Adrenal gland (tissue), 12 donors: ENCODE measurements around the gene SLC22A16. TPM values are rescaled to one million over a fixed set of nuclear protein-coding genes. Genes with fewer than 3 reads are reported as not detected.

ENCODE experiments used
- DNase-seq, 7 donors: peaks; one replicate each; pipeline ENCODE4 v3.0.0-alpha.2; 2019 to 2020
- H3K27ac ChIP-seq, 5 donors: fragments of 200-600 bp; sonication (generic) in 4 of 5; 1 replicate in 3 of 5; 2 replicates in 2 of 5; pipeline versions ENCODE4 v1.5.1 to v1.8.0; 2016 to 2020; ENCODE audit warnings: mild to moderate bottlenecking in 1 of 5
- H3K27me3 ChIP-seq: fragments of 200-600 bp; 2 replicates; pipeline ENCODE4 v1.8.0; 2021
- H3K36me3 ChIP-seq, 2 donors: fragments of 200-600 bp; replicated peaks in 1 of 2; 1 replicate in 1 of 2; 2 replicates in 1 of 2; pipeline versions ENCODE4 v1.5.1 to v1.8.0; 2018 to 2022
- H3K4me1 ChIP-seq, 2 donors: fragments of 200-600 bp; replicated peaks in 1 of 2; 1 replicate in 1 of 2; 2 replicates in 1 of 2; pipeline versions ENCODE4 v1.5.1 to v1.8.0; 2018 to 2021
- H3K4me3 ChIP-seq, 4 donors: fragments of 200-600 bp; sonication (generic) in 3 of 4; one replicate each; pipeline ENCODE4 v1.5.1; 2016 to 2018
- H3K9me3 ChIP-seq, 3 donors: fragments of 200-600 bp; sonication (generic) in 1 of 3; replicated peaks in 1 of 3; 1 replicate in 2 of 3; 2 replicates in 1 of 3; pipeline versions ENCODE4 v1.5.1 to v1.8.0; 2016 to 2021
- CTCF ChIP-seq, 6 experiments: fragments of 450-650 bp in 4 of 6; fragments of 200-600 bp in 2 of 6; sonication (generic) in 1 of 6; IDR thresholded peaks; 1 replicate in 5 of 6; 2 replicates in 1 of 6; pipeline versions ENCODE4 v1.5.1 to v1.8.0; 2016 to 2021; ENCODE audit warnings: antibody characterized with exemption in 6 of 6, mild to moderate bottlenecking in 2 of 6, moderate library complexity in 1 of 6
- POLR2A ChIP-seq, 2 donors: fragments of 450-650 bp; IDR thresholded peaks; one replicate each; pipeline ENCODE4 v1.6.1; 2017; ENCODE audit warnings: antibody characterized with exemption in 2 of 2, mild to moderate bottlenecking in 2 of 2, moderate library complexity in 1 of 2
- WGBS, 4 donors: extraction: QIAGEN DNeasy Blood & Tissue Kit in 2 of 4; methylation state at CpG; one replicate each; pipeline versions ENCODE4 v1.1.5 to v1.1.7; 2013 to 2017; 5-methylcytosine and 5-hydroxymethylcytosine counted together
- intact Hi-C, 2 donors: fragments of 100-400 bp; cut with DNase I; formaldehyde crosslinking; loops; one replicate each; pipeline versions ENCODE4 v1.14.1 to v1.15.0; 2022 to 2023
- polyA plus RNA-seq, 3 donors: library from polyadenylated mRNA; stranded (reverse); fragments of 200-250 nt in 2 of 3; fragments of 350-450 nt in 1 of 3; fragmentation: Illumina TruSeq in 1 of 3; extraction: RNeasy Lipid Tissue Mini Kit (QIAGEN cat#74804) in 1 of 3; gene quantifications; one replicate each; pipeline ENCODE4 v1.2.3, GENCODE V29; 2013 to 2014
- total RNA-seq, 9 donors: library from RNA; depleted of rRNA in 4 of 9; stranded (reverse); fragments of >200 nt in 4 of 9; fragments of 120-200 nt in 1 of 9; fragmentation: NEBNext Ultra II Directional in 1 of 9; extraction: Animal tissue kit (Norgen Biotek cat#: 25700) in 1 of 9; gene quantifications; one replicate each; pipeline versions ENCODE4 v1.1.0 to v1.2.4, GENCODE V29; 2013 to 2023
- donor health status: healthy with polysubstance abuse.
- donor health status: Bipolar disorder and iron deficiency.
- donor health status: DM: yes; HTN: yes; CAD: no.
- donor health status: DM: no; HTN: no; CAD: no.
- donor health status: DM: no; HTN: no; CAD: no.
- donor health status: DM: yes; HTN: yes; CAD: no.

The SLC22A16 gene
- total and polyA plus RNA-seq, 12 donors: 0.11 to 1.6 (median 0.34) TPM; not detected in 7

- Histone ChIP-seq H3K27ac (no peak overlapping the region), H3K27me3 (peaks cover 5% of the 10 kb centered on the region), H3K4me1 (no peaks in the 10 kb centered on the region), H3K9me3 (no peaks in the 10 kb centered on the region), H3K36me3 (no peaks in the 10 kb centered on the region), H3K4me3 (no peak overlapping the region)
- no peak for DNase-seq
- intact Hi-C loops: no loop called here
- WGBS, 4 donors: 66 to 71% (median 69%) methylated on average over 3 of the region's 3 CpGs
- TF ChIP-seq CTCF (IDR thresholded peaks at IDR 0.05): no peak
- TF ChIP-seq POLR2A (IDR thresholded peaks at IDR 0.05): no peak
These were observed 44.0 kb downstream of the SLC22A16 start for GRCh38 chr6:110432285-110432900.

- Histone ChIP-seq H3K4me3 (no peak overlapping the region), H3K4me1 (no peaks in the 10 kb centered on the region), H3K27me3 (peaks cover 9% of the 10 kb centered on the region), H3K36me3 (no peaks in the 10 kb centered on the region), H3K27ac (no peak overlapping the region), H3K9me3 (no peaks in the 10 kb centered on the region)
- no peak for DNase-seq
- TF ChIP-seq POLR2A (IDR thresholded peaks at IDR 0.05): no peak
- no peak for TF ChIP-seq CTCF (IDR thresholded peaks at IDR 0.05)
- WGBS, 4 donors: 78 to 86% (median 81%) methylated on average over 2 to 4 of the region's 4 CpGs
- intact Hi-C loops: no loop called here
These were observed 45.7 kb downstream of the SLC22A16 start for GRCh38 chr6:110430741-110431140.

GRCh38 chr6:110430236-110430635 is 46.2 kb downstream of the SLC22A16 start:
- intact Hi-C loops: no loop called here
- Histone ChIP-seq H3K36me3 (no peaks in the 10 kb centered on the region), H3K27me3 (peaks cover 9% of the 10 kb centered on the region), H3K4me1 (no peaks in the 10 kb centered on the region), H3K9me3 (no peaks in the 10 kb centered on the region), H3K4me3 (no peak overlapping the region), H3K27ac (no peak overlapping the region)
- TF ChIP-seq POLR2A (IDR thresholded peaks at IDR 0.05) (no peak), CTCF (IDR thresholded peaks at IDR 0.05) (no peak)
- DNase-seq: no peak
- WGBS, 4 donors: 58 to 73% (median 61%) methylated on average over 5 of the region's 5 CpGs

GRCh38 chr6:110428153-110428552 is 48.3 kb downstream of the SLC22A16 start:
- 91 to 96% (median 95%) methylated on average over 2 of the region's 2 CpGs for WGBS, 4 donors
- intact Hi-C loops: no loop called here
- TF ChIP-seq POLR2A (IDR thresholded peaks at IDR 0.05) (no peak), CTCF (IDR thresholded peaks at IDR 0.05) (no peak)
- peaks cover 12% of the 10 kb centered on the region for H3K27me3 ChIP-seq
- H3K4me1 ChIP-seq: no peaks in the 10 kb centered on the region
- no peaks in the 10 kb centered on the region for H3K36me3 ChIP-seq
- DNase-seq: no peak
- no peak overlapping the region for H3K27ac ChIP-seq
- no peaks in the 10 kb centered on the region for H3K9me3 ChIP-seq
- H3K4me3 ChIP-seq: no peak overlapping the region
